CD4-positive, alpha-beta T cell treated with Interleukin-17A for 1 hour (primary cell): Measurements from ENCODE around the gene CRYZL1.
"Not testable (repeated sequence)": the region's sequence is repeated elsewhere in the genome, so short reads cannot be mapped to it uniquely, and the experiment has no call there.

Source experiments
- DNase-seq: peaks from one replicate; pipeline ENCODE4 v3.0.0-alpha.2; 2020

CRYZL1 gene

DNA sequence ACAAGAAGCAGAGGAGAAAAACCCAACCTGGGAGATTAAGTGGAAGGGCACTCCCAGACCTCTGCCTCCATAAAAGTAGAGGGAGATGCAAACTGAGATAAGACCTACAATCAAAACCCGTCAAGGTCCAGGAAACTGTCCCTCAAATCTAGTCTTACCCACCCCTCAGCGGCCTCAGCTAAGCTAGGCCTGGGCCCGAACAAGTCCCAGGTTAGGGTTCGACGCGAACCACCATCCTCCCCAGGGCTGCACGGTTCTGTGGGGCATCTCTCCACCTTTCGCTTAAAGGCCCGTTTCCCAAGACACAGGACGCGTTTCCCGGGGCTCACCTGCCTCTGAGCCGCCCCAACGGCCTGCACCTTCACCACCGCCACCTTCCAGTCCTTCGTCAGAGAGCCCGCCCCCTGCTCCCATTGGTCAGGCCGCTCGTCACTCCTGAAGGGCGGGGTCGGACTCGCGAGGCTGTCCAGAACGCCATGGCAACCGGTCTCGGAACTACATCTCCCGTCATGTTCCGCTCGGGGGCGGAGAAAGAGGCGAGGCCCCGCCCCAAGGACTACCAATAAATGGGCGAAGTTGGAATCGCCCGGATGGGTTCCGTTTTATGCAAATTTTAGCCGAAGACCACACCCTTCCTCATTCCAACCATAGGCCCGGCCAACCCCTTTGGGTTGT, at the start of gene CRYZL1:
CRYZL1 (minus strand) TSS at position 390 of the 675 bp plus-strand sequence. CDS start 10,190 bp downstream, outside the sequence.
- peak; percentile 100 for DNase-seq

DNA sequence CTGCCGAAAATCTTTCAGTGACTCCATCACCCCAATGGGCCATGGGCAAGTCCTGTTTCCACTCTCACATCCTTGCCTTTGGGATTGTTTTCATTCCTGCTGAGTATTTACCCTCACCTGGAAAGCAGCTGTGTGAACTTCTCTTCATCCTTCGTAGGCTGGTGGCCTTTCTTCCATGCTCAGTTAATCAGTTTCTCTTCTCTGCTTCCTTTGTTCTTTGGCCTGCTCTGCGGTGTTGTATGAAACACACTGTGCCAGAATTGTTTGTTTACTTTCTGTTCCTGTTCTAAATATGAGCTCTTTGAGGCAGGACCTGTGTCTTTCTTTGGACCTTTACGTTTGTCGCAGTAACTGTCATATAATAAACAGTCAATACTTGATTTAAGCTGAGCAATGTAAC, 49.3 kb upstream of the CRYZL1 start:
- no peak for DNase-seq

GRCh38 chr21:33688353-33688752, 46.8 kb upstream of the CRYZL1 start:
- no peak for DNase-seq

- DNase-seq, result no peak
Measured at GRCh38 chr21:33687634-33688033, 46.1 kb upstream of the CRYZL1 start.

- DNase-seq, result no peak
Measured at GRCh38 chr21:33686386-33686785, 44.8 kb upstream of the CRYZL1 start.

- DNase-seq, result no peak
Measured at GRCh38 chr21:33685613-33686197, 44.2 kb upstream of the CRYZL1 start.

DNA sequence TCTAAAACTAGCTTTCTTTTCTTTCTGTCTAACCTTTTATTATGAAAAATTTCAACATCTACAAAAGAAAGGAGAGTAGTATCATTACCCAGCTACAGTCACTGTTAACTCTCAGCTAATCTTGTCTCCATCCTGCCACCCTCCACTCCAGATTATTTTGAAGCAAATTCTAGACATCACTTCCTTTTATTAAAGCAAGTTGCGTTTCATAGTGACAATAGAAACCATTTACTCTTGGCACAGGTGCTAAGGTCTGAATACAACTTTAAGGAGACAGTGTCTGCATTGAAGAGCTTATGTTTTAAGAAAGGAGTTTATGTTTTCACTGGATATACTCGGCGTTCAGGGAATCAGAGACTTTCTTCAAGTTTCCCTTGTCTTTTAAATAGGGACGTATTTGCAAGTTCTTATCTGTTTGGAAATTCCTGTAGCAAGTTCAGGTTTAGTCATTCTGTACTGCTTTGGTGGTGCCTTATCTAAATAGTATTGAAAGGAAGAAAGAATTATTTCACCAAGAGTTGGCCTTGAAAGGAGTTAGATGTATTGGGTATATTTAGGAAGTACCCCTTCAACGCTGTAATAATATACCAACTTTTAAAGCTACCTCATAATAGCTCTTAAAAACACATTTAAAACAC, 43.5 kb upstream of the CRYZL1 start:
- no peak for DNase-seq

DNA sequence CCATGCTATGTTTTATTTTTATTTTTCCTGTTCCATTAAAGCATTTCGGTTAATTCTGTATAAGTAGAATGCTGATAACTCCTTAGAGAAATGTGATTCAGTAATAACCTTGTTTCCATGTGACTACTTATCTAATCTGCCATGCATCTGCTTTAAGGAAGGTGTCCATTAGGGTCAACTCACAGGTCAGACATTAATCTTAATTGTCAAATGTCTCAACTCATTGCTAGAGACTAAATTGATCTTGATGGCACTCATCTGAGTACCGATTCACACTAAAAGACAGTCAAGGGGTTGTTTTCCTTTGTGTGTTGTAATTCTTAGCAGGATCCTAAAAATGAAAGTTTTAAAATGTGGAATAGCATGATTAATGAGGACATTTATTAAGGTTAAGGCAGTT, 42.5 kb upstream of the CRYZL1 start:
- DNase-seq, result no peak

- DNase-seq, result no peak
Measured at GRCh38 chr21:33682992-33683627, 41.6 kb upstream of the CRYZL1 start.

GRCh38 chr21:33680870-33681269, 39.3 kb upstream of the CRYZL1 start:
- DNase-seq, result no peak

DNA sequence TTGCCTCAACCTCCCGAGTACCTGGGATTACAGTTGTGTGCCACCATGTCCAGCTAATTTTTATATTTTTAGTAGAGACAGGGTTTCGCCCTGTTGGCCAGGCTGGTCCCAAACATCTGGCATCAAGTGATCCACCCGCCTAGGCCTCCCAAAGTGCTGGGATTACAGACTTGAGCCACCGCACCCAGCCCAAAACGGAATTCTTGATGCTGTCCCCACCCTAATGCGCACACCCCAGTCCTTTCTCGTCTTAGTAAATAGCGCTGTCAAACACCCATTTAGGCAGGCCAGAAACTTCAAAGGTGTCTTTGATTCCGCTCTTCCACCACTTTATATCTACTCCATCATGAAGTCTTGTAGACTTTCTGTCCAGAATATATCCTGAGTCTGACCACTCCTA, 35.9 kb upstream of the CRYZL1 start:
- DNase-seq, result no peak

DNA sequence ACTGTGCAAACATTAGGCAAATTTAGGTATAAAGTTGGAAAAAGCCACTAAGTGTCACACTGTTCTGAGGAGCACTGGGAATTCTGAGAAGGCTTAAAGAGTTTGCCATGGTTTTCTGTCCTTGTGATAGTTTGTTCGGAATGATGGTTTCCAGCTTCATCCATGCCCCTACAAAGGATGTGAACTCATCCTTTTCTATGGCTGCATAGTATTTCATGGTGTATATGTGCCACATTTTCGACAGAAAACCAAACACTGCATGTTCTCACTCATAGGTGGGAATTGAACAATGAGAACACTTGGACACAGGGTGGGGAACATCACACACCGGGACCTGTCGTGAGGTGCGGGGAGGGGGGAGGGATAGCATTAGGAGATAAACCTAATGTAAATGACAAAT, 35.1 kb upstream of the CRYZL1 start:
- DNase-seq, result not testable (repeated sequence)

DNA sequence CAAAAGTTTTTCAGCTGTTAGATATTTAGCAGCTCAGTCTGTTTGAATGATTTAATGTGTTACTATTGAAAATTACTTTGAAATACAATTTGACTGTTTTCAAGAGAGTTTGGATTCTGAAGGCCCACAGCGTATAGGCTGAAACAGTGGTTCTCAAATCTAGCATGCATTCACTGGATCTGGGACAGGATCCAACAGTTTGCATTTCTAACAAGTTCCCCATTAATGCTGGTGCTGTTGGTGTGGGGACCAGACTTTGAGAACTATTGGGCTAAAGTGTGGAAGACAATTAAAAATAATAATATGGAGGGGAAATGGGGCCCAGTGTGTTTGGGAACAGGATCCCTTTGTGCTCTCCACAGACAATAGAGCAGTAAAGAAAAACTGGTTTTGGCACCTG, 32.7 kb upstream of the CRYZL1 start:
- no peak for DNase-seq

GRCh38 chr21:33673473-33673872, 31.9 kb upstream of the CRYZL1 start:
- no peak for DNase-seq

DNA sequence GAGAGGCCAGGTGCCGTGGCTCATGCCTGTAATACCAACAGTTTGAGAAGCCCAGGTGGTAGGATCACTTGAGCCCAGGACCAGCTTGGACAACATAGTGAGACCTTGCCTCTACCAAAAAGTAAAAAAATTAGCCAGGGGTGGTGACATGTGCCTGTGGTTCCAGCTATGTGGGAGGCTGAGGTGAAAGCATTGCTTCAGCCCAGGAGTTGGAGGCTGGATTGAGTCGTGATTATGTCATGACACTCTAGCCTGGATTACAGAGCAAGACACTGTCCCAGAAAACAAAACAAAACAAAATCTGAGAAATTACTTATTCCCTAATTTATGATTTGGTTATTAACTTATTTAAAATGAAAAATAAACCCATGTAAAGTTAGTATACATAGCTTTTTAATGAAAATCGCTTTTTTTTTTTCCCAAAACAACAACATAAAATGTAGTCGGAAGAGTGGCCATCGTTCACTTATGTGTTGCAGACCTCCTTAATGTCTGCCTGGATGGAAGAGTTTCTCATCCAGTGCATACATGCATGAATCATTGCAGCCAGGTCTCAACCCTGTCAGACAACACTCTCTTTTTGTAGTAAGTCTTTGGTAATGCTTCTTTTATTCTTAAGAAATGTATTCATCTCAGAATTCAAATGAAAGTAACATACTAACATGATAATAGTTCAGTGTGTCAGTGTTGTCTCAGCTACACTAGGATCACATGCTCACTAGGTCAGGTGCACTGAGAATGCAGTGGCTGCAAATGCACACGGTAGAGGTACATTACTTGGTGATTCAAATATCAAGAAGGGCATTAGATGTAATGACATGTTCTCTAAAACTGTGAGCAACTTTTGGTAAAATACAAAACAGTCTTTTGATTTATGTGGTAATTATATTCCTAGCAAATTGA, 28.8 kb upstream of the CRYZL1 start:
- DNase-seq, result no peak

DNA sequence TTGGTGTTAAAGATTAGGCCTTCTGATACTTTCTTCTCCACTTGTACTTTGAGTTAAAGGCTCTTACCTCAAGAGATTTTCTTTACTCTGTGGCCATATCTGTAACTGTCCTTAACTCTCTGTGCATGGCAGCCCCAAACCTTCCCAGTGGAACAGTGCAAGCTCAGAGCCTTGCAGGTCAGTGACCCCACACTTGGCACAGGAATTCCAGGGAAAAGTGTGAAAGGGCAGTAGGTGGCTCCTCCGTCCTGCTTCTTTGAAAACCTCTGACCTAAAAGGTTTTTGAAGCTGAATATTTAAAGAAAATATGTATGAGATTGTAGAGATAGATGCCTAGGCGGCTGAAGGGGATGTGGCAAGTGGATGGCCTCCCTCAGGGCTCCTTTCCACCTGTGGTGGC, 27.1 kb upstream of the CRYZL1 start:
- DNase-seq, result no peak

GRCh38 chr21:33668180-33668579, 26.6 kb upstream of the CRYZL1 start:
- no peak for DNase-seq

- no peak for DNase-seq
Measured at GRCh38 chr21:33667636-33668035, 26.1 kb upstream of the CRYZL1 start.

DNA sequence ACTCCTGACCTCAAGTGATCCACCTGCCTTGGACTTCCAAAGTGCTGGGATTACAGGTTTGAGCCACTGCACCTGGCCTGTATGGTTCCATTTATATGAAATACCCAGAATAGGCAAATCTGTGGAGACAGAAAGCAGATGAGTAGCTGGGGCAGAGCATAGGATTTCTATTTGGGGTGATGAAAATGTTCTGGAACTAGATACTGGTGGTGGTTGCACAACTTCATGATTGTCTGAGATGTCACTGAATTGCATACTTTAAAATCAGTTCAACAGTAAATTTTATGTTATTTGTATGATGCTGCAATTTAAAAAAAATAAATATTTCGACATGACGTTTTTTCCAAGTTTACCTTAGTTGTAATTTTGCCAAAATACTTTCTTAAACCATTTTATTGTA, 24.6 kb upstream of the CRYZL1 start:
- no peak for DNase-seq

DNA sequence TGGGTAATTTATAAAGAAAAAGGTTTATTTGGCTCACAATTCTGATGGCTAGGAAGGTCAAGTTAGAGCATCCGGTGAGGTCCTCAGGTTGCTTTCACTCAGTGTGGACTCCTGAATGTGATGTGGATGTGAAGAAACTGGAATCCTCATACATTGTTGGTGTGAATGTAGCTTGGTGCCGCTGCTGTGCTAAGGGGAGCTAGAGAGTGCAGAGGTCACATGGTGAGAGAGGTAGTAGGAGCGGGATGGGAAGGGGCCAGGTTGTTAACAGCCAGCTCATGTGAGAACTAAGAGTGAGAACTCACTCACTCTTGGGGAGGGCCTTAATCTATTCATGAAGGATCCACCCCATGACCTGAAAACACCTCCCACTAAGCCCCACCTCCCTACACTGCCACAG, 22.6 kb upstream of the CRYZL1 start:
- no peak for DNase-seq

DNA sequence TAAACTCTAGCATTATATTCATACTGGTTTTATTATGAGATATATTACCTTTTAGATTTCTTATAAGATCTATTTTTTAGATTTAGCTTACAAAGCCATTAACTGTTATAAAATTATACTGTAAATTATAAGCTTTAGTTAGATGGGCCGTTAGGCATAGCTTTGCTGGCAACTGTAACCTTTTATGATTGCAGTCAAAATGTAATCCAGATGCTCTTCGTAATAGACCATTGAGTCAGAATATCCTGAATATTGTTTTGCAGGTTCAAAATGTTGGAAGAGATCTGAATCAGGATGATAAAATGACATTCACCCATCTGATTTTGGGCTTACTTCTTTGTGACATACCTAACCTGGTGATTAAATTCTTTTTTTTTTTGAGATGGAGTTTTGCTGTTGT, 21.7 kb upstream of the CRYZL1 start:
- DNase-seq, result no peak

DNA sequence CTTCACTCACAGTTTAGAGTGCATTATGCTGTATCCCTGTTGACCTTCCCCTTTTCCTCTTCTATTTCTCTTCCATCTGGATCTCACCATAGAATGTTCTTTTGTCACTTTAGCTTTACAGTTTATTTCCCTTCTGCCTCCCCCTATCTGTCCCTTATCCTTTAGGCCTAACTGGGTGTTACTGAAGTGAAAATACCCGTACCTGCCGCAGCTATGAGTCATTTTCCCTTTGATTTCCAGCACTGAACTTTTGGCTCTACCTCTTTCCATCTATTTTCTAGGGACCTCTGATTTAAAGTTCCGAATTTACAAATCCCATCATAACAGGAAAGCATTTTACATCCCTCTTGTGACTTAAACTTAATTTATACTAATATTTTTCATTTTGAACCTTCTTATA, 20.5 kb upstream of the CRYZL1 start:
- no peak for DNase-seq

DNA sequence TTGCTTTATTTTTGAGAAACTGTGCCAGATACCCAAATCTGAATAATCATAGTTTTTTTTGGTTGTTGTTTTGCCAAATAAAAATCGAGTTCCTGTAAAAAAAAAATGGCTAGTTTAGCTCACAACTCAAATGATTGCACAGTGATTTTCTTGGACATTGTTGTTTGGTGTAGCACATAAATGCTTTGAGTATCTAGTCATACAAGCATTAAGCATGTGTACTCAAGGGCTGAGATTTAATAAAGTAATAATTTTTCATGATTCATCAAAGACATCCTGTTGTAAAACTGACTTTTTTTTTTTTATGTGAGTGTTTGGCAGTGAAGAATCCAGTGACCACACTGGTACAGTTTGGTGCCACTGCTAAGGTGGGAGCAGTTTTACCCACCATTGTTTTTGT, 19.6 kb upstream of the CRYZL1 start:
- no peak for DNase-seq
